ENCODE measurements around the gene KCNIP3.

DNA sequence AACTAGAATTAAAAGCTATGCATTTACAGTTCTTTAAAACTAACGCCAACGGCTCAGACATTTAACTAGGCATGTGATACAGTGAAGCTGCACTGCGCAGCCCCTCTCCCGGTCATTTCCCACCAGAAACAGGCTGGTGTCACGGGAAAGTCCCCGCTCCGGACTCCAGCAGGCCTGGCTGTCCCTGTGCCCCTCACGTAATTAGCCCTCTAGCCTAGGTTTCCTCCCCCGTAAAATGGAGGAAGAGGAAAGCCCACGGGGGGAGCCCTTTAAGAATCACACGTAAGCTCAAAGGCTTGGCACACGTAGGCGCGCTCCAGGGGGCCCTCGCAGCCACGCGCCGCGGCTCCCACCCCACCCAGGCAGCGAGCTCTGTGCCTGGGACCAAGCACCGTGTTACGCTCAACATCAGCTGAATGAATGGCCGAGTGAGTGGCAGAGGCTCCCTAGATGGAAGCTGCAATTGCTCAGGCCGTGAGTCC is 48.0 kb downstream of the KCNIP3 start:
- no peak for TF ChIP-seq POLR2A (IDR thresholded peaks at IDR 0.05)
- TF ChIP-seq, protein P1, sequence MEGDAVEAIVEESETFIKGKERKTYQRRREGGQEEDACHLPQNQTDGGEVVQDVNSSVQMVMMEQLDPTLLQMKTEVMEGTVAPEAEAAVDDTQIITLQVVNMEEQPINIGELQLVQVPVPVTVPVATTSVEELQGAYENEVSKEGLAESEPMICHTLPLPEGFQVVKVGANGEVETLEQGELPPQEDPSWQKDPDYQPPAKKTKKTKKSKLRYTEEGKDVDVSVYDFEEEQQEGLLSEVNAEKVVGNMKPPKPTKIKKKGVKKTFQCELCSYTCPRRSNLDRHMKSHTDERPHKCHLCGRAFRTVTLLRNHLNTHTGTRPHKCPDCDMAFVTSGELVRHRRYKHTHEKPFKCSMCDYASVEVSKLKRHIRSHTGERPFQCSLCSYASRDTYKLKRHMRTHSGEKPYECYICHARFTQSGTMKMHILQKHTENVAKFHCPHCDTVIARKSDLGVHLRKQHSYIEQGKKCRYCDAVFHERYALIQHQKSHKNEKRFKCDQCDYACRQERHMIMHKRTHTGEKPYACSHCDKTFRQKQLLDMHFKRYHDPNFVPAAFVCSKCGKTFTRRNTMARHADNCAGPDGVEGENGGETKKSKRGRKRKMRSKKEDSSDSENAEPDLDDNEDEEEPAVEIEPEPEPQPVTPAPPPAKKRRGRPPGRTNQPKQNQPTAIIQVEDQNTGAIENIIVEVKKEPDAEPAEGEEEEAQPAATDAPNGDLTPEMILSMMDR (IDR thresholded peaks at IDR 0.05 in 8 of 11, conservative IDR thresholded peaks at IDR 0.05 in 3 of 11): no peak
